Stomach (tissue), 4 donors: ENCODE measurements around the gene ZNF141.

ENCODE experiments used
- EP300 ChIP-seq: sonication (generic); formaldehyde crosslinking; IDR thresholded peaks from one replicate; pipeline ENCODE4 v1.6.1; 2017; ENCODE audit warnings: antibody characterized with exemption
- POLR2A ChIP-seq, 4 donors: fragments of 450-650 bp; IDR thresholded peaks; one replicate each; pipeline ENCODE4 v1.6.1; 2016; ENCODE audit warnings: antibody characterized with exemption in 4 of 4, control low read depth in 2 of 4, mild to moderate bottlenecking in 1 of 4, moderate library complexity in 1 of 4
- POLR2AphosphoS5 ChIP-seq, 3 donors: sonication (generic); formaldehyde crosslinking; IDR thresholded peaks; one replicate each; pipeline ENCODE4 v1.6.1; 2016; ENCODE audit warnings: antibody characterized with exemption in 3 of 3
- TF ChIP-seq, protein P1 (sequence below), 7 experiments: fragments of 450-650 bp in 4 of 7; fragments of 200-600 bp in 3 of 7; sonication (generic) in 3 of 7; IDR thresholded peaks; one replicate each; pipeline ENCODE4 v1.5.1; 2016 to 2019; ENCODE audit warnings: antibody characterized with exemption in 7 of 7, control low read depth in 2 of 7, mild to moderate bottlenecking in 1 of 7

DNA sequence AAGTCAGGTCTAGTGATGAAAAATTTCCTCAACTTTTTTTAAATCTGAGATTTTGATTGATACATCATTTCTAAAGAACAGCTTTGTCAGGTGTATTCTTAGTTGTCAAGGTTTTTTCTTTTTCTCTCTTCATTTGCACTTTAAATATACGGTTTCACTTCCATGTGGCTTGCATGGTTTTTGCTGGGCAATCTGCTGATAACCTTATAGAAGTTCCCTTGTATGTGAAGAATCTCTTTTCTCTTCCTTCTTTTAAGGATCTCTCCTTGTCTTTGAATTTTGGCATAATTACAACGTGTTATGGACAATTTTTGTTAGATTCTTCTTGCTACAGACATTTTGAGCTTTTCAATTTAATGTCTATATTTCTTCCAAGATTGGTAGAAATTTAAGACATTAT, 85.0 kb downstream of the ZNF141 start:
- TF ChIP-seq POLR2A (IDR thresholded peaks at IDR 0.05) (no peak), POLR2AphosphoS5 (IDR thresholded peaks at IDR 0.05) (no peak), EP300 (no peak)
- TF ChIP-seq, protein P1, sequence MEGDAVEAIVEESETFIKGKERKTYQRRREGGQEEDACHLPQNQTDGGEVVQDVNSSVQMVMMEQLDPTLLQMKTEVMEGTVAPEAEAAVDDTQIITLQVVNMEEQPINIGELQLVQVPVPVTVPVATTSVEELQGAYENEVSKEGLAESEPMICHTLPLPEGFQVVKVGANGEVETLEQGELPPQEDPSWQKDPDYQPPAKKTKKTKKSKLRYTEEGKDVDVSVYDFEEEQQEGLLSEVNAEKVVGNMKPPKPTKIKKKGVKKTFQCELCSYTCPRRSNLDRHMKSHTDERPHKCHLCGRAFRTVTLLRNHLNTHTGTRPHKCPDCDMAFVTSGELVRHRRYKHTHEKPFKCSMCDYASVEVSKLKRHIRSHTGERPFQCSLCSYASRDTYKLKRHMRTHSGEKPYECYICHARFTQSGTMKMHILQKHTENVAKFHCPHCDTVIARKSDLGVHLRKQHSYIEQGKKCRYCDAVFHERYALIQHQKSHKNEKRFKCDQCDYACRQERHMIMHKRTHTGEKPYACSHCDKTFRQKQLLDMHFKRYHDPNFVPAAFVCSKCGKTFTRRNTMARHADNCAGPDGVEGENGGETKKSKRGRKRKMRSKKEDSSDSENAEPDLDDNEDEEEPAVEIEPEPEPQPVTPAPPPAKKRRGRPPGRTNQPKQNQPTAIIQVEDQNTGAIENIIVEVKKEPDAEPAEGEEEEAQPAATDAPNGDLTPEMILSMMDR (IDR thresholded peaks at IDR 0.05) = no peak
